ENCODE data around the gene CMTM4.
"Not testable (repeated sequence)": the region's sequence is repeated elsewhere in the genome, so short reads cannot be mapped to it uniquely, and the experiment has no call there.

The CMTM4 gene

DNA sequence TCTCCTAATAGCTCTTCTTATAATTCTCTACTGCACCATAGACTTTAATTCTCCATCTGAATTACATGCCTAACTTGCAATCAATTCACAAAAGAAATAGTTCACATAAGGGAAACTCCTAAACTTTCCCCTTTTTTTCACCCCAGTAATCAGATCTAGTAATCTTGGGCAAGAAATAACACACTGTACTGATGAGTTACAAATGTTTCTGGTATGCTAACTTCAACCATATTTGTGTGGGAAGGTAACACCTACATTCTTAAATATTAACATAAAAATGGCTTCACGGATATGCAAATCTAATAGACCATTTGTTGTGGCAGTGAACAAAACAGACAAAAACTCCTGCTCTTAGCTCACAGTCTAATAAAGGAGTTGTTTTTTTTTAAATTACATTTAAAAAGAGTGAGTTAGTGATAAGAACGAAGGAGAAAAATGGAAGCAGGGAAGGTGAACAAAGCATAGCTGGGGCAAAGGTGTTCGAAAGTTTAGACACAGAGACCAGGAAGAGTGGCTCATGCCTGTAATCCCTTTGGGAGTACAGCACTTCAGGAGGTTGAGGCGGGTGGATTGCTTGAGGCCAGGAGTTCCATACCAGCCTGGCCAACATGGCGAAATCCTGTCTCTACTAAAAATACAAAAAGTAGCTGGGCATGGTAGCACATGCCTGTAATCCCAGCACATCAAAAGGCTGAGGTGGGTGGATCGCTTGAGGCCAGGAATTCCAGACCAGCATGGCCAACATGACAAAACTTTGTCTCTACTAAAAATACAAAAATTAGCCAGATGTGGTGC is 57.3 kb downstream of the CMTM4 start:
- DNase-seq (ENCODE audit: low spot score), result no peak
- TF ChIP-seq, protein P1, sequence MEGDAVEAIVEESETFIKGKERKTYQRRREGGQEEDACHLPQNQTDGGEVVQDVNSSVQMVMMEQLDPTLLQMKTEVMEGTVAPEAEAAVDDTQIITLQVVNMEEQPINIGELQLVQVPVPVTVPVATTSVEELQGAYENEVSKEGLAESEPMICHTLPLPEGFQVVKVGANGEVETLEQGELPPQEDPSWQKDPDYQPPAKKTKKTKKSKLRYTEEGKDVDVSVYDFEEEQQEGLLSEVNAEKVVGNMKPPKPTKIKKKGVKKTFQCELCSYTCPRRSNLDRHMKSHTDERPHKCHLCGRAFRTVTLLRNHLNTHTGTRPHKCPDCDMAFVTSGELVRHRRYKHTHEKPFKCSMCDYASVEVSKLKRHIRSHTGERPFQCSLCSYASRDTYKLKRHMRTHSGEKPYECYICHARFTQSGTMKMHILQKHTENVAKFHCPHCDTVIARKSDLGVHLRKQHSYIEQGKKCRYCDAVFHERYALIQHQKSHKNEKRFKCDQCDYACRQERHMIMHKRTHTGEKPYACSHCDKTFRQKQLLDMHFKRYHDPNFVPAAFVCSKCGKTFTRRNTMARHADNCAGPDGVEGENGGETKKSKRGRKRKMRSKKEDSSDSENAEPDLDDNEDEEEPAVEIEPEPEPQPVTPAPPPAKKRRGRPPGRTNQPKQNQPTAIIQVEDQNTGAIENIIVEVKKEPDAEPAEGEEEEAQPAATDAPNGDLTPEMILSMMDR (IDR thresholded peaks at IDR 0.05; ENCODE audit: extremely low read depth, missing control alignments), result no peak

DNA sequence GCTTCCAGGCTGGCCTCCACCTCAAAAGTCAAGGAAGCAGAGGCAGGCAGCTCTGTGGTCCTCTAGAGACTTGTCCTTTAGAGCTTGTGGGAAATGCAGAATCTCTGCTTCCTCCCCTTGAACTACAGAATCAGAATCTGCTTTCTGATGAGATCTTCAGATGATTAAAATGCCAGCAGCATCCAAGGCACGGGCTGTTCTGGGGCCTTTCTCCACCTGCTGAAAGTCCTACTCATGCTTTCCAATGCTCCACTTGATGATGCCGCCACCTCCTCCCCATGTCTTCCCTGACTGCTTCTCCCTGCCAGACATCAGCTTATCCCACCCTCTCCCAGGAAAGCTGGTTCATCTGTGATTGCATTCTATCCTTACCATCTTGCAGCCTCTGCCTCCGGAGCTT is 58.7 kb downstream of the CMTM4 start:
- TF ChIP-seq, protein P1 (IDR thresholded peaks at IDR 0.05; ENCODE audit: extremely low read depth, missing control alignments), result no peak
- DNase-seq (ENCODE audit: low spot score), result no peak

DNA sequence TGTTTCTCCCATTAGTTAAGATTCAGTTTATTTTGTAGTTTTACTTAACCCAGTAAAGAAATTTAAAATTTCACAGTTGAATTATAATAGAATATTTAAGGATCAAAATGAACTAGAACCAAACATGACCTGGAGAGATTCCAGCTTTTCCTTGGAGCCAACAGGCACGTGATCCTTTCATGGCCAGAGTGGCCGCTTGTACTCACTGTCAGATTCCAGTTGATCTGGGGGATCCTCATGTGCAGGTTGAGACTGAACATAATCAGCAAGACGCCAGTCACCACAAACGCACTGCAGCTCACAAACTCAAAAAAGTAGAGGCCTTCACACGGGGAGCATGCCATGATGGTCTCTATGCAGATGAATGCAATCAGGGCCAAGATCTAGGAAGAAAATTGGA is 60.3 kb downstream of the CMTM4 start:
- no peak for DNase-seq (ENCODE audit: low spot score)
- TF ChIP-seq, protein P1 (IDR thresholded peaks at IDR 0.05; ENCODE audit: extremely low read depth, missing control alignments), result no peak

DNA sequence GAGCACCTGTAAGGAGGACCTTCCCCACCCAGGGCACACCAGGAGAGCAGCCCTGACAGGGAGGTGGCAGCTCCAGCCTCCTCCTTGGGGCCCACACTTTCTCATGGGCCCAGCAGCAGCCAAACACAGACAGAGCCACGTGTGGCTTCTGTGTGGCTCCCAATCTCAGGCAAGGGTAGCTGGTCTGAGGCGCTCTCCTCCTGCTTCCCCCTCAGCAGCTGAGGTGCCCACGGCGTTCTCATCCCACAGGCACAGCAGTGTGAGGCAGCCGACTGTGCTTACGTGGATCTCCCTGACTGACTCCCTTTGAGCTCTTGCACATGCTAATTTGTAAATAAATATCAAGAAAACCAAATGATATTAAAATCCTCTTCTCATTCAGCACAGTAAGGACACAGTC is 61.1 kb downstream of the CMTM4 start:
- DNase-seq (ENCODE audit: low spot score), result no peak
- TF ChIP-seq, protein P1 (IDR thresholded peaks at IDR 0.05; ENCODE audit: extremely low read depth, missing control alignments), result no peak

DNA sequence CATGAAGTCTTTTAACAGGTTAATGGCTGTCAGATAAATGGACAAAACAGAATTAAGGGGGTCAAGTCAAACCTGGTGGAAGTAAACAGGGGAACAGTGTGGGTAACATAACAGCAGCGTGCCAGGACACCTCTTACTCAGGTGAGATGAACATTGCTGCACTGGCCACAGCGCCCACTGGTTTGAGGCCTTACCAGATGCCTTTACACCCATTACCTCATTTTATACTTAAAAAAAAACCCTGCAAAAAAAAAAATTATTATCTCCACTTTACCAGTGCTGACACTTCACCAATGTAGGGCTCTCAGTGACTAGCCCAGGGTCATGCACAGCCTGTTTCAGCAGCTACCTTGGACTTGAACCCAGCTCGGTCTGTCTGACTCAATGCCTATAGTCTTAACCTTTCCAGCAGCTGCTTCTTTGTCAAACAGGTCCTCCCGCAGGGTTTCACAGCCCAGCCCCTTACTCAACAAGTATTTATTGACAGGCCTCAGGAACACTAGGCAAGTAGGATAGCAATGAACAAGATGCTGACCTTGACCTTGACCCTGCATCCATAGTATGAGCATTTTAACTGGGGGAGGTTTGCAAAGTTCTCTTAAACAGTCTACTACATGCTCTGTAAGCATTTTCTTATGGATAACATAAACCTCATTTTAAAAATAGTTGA is 61.9 kb downstream of the CMTM4 start:
- no peak for DNase-seq (ENCODE audit: low spot score)
- TF ChIP-seq, protein P1 (IDR thresholded peaks at IDR 0.05; ENCODE audit: extremely low read depth, missing control alignments), result no peak

DNA sequence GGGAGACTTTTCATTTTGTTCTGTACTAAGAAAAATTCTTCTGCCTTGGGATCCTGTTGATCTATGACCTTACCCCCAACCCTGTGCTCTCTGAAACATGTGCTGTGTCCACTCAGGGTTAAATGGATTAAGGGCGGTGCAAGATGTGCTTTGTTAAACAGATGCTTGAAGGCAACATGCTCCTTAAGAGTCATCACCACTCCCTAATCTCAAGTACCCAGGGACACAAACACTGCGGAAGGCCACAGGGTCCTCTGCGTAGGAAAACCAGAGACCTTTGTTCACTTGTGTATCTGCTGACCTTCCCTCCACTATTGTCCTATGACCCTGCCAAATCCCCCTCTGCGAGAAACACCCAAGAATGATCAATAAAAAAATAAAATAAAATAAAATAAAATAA is 65.0 kb downstream of the CMTM4 start:
- not testable (repeated sequence) for DNase-seq (ENCODE audit: low spot score)

DNA sequence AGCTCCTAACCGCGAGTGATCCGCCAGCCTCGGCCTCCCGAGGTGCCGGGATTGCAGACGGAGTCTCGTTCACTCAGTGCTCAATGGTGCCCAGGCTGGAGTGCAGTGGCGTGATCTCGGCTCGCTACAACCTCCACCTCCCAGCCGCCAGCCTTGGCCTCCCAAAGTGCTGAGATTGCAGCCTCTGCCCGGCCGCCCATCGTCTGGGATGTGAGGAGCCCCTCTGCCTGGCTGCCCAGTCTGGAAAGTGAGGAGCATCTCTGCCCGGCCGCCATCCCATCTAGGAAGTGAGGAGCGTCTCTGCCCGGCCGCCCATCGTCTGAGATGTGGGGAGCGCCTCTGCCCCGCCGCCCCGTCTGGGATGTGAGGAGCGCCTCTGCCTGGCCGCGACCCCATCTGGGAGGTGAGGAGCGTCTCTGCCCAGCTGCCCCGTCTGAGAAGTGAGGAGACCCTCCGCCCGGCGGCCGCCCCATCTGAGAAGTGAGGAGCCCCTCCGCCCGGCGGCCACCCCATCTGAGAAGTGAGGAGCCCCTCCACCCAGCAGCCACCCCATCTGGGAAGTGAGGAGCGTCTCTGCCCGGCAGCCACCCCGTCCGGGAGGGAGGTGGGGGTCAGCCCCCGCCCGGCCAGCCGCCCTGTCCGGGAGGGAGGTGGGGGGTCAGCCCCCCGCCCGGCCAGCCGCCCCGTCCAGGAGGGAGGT is 65.8 kb downstream of the CMTM4 start:
- DNase-seq (ENCODE audit: low spot score), result not testable (repeated sequence)

DNA sequence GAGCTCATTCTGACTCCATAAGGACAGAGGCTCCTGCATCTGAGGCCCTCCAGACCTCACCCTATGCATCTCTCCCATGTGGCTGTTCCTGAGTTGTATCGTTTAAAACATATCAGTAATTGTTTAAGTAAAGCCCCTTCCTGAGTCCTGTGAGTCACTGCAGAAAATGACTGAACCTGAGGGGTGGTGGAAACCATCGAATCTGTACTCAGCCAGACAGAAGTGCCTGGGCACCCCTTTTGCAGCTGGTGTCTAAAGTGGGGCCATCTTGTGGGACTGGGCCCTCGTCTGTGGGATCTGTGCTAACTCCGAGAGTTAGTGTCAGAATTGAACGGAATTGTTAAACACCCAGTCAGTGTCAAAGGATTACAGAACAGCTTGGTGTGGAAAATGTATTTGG is 66.7 kb downstream of the CMTM4 start:
- no peak for DNase-seq (ENCODE audit: low spot score)
- TF ChIP-seq, protein P1 (IDR thresholded peaks at IDR 0.05; ENCODE audit: extremely low read depth, missing control alignments), result no peak

DNA sequence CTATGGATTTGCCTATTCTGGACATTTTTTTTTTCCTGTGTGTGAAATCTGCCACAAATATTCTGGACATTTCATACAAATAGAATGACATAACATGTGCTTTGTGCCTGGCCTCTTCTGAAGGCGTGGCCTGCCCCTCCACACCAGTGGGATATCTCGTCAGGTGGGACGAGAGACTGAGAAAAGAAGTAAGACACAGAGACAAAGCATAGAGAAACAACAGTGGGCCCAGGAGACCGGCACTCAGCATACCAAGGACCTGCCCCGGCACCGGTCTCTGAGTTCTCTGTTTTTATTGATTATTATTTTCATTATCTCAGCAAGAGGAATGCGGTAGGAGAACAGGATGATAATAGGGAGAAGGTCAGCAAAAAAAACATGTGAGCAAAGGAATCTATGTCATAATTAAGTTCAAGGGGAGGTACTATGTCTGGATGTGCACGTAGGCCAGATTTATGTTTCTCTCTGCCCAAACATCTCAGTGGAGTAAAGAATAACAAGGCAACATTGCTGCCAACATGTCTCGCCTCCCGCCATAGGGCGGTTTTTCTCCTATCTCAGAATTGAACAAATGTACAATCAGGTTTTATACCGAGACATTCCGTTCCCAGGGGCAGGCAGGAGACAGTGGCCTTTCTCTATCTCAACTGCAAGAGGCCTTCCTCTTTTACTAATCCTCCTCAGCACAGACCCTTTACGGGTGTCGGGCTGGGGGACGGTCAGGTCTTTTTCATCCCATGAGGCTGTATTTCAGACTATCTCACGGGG is 68.7 kb downstream of the CMTM4 start:
- not testable (repeated sequence) for DNase-seq (ENCODE audit: low spot score)
